ENCODE results near the gene RASSF1.

- no peak for TF ChIP-seq CTCF (IDR thresholded peaks at IDR 0.05)
- no peak for TF ChIP-seq POLR2A (IDR thresholded peaks at IDR 0.05)
Measured at GRCh38 chr3:50355829-50356552, 15.4 kb upstream of the RASSF1 start.

Measured in body of pancreas (tissue), 4 donors.